HCT116 (cell line): ENCODE measurements around the gene PADI2.

Experiments used
- EGR1 ChIP-seq: IDR thresholded peaks from 2 replicates; pipeline ENCODE4 v1.6.1; 2012; ENCODE audit warnings: low read depth
- EZH2 ChIP-seq: fragments of 200-600 bp; sonication (generic); IDR thresholded peaks from 2 replicates; pipeline ENCODE4 v1.6.1; 2017; ENCODE audit warnings: antibody characterized with exemption, mixed run types
- MAX ChIP-seq: IDR thresholded peaks from 2 replicates; pipeline ENCODE4 v1.6.1; 2012
- POLR2A ChIP-seq: IDR thresholded peaks from 2 replicates; pipeline ENCODE4 v1.7.0; 2011; ENCODE audit warnings: borderline replicate concordance; ENCODE audit not compliant: insufficient read depth, insufficient read length; ENCODE audit errors: extremely low read depth
- ZFX ChIP-seq: fragments of 450-650 bp; IDR thresholded peaks from 2 replicates; pipeline ENCODE4 v1.6.1; 2017
- TF ChIP-seq, protein P1 (sequence below), 3 experiments: fragments of 200-600 bp in 1 of 3; sonication (generic) in 1 of 3; IDR thresholded peaks in 2 of 3; conservative IDR thresholded peaks in 1 of 3; 2 replicates each; pipeline ENCODE4 v1.5.1; 2012 to 2017; ENCODE audit warnings: low read depth in 2 of 3, low read length in 2 of 3, antibody characterized with exemption in 1 of 3, borderline replicate concordance in 1 of 3, control low read depth in 1 of 3, mild to moderate bottlenecking in 1 of 3, mixed read lengths in 1 of 3, mixed run types in 1 of 3, moderate library complexity in 1 of 3; ENCODE audit not compliant: insufficient read depth in 1 of 3

- TF ChIP-seq ZFX (no peak), MAX (no peak), EZH2 (no peak), POLR2A (no peak), EGR1 (no peak)
- TF ChIP-seq, protein P1, sequence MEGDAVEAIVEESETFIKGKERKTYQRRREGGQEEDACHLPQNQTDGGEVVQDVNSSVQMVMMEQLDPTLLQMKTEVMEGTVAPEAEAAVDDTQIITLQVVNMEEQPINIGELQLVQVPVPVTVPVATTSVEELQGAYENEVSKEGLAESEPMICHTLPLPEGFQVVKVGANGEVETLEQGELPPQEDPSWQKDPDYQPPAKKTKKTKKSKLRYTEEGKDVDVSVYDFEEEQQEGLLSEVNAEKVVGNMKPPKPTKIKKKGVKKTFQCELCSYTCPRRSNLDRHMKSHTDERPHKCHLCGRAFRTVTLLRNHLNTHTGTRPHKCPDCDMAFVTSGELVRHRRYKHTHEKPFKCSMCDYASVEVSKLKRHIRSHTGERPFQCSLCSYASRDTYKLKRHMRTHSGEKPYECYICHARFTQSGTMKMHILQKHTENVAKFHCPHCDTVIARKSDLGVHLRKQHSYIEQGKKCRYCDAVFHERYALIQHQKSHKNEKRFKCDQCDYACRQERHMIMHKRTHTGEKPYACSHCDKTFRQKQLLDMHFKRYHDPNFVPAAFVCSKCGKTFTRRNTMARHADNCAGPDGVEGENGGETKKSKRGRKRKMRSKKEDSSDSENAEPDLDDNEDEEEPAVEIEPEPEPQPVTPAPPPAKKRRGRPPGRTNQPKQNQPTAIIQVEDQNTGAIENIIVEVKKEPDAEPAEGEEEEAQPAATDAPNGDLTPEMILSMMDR (IDR thresholded peaks at IDR 0.05 in 2 of 3, conservative IDR thresholded peaks at IDR 0.05 in 1 of 3; ENCODE audit: borderline replicate concordance in 1 of 3, insufficient read depth in 1 of 3, low read depth in 2 of 3, low read length in 2 of 3): no peak
Observed at GRCh38 chr1:17096584-17096983, 22.7 kb downstream of the PADI2 start.
